Activated CD8-positive, alpha-beta memory T cell treated with anti-CD3 and anti-CD28 coated beads for 36 hours (primary cell): ENCODE measurements around the gene WIZ. TPM values are rescaled to one million over a fixed set of nuclear protein-coding genes. Genes with fewer than 3 reads are reported as not detected.
"Not testable (repeated sequence)": the region's sequence is repeated elsewhere in the genome, so short reads cannot be mapped to it uniquely, and the experiment has no call there.

ENCODE experiments used
- CTCF ChIA-PET: fragments of 350-600 bp; sonication (Branson Sonifier 250); formaldehyde crosslinking; loops from one replicate; lab custom pipeline; 2021; ENCODE audit warnings: antibody characterized with exemption; lab: Charles Lee
- POLR2A ChIA-PET: fragments of 350-600 bp; sonication (Branson Sonifier 250); formaldehyde crosslinking; loops from one replicate; lab custom pipeline; 2021; ENCODE audit warnings: antibody characterized with exemption; lab: Charles Lee
- total RNA-seq, 2 experiments: library from RNA; stranded (reverse); gene quantifications; one replicate each; pipeline ENCODE4 v1.2.3, GENCODE V29; 2021

WIZ gene, protein sequence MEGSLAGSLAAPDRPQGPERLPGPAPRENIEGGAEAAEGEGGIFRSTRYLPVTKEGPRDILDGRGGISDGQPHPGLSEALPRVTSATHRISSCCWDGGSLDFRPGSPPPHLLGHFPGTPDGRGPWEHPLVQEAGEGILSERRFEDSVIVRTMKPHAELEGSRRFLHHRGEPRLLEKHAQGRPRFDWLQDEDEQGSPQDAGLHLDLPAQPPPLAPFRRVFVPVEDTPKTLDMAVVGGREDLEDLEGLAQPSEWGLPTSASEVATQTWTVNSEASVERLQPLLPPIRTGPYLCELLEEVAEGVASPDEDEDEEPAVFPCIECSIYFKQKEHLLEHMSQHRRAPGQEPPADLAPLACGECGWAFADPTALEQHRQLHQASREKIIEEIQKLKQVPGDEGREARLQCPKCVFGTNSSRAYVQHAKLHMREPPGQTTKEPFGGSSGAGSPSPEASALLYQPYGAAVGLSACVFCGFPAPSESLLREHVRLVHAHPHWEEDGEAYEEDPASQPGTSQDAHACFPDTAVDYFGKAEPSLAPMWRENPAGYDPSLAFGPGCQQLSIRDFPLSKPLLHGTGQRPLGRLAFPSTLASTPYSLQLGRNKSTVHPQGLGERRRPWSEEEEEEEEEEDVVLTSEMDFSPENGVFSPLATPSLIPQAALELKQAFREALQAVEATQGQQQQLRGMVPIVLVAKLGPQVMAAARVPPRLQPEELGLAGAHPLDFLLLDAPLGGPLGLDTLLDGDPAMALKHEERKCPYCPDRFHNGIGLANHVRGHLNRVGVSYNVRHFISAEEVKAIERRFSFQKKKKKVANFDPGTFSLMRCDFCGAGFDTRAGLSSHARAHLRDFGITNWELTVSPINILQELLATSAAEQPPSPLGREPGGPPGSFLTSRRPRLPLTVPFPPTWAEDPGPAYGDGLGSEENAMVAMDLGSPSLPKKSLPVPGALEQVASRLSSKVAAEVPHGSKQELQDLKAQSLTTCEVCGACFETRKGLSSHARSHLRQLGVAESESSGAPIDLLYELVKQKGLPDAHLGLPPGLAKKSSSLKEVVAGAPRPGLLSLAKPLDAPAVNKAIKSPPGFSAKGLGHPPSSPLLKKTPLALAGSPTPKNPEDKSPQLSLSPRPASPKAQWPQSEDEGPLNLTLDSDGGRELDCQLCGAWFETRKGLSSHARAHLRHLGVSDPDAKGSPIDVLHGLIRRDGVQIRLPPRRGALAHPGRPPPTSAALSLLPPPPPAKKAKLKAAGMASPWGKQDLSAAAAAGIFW (N-terminal part only)
- total RNA-seq, result 10 to 100 TPM; 27.8 to 28.3 TPM

DNA sequence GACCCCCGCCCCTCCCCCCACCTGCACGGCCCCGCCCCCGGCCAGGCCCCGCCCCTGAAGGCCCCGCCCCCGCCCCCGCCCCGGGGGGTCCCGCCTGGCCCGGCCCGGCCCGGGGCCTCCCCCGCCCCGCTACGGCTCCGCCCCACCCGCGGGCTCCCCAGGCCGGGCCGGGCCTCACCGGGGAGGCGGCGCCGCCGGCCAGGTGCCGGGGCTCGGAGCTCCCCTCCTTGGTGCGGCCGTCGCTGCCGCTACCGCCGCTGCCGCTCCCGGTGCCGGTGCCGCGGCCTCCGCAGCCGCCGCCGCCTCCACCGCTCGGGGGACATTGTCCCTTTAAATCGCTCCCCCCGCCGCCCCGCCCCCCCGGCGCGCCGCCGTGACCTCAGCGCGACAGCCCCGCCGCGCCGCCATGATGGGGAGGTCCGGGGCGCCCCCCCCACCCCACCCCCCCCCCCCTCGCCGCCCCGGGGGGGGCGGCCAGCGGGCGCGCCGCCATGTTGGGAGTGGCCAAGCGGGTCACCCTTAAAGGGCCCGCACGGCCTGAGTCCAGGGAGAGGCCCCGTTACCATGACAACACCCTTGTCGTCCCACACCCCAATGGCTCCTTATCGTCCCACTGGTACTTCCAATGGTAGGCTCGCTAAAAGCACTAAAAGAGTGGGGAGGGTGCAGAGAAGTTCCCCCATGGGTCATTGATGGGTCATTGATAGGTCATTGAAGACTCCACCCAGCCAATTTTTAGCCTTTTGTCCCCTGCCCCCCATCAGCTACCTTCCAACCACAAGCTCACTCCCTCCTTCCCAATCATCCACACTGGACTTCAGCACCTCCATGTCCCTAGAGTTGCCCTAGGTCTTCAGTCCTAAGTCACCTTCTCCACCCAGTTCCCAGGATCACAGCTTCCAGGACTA lies at the start of gene WIZ:
Gene WIZ, minus strand, starts transcription at position 337 of the 908 bp plus-strand sequence. CDS start 1,649 bp downstream, outside the sequence.
- ChIA-PET POLR2A (interaction anchor here (1.2 to 1.9 kb wide), 2 partner anchors 14 to 101 kb away, joined by 4 to 6 read pairs; no protein-coding TSS in a partner anchor), CTCF (interaction anchor here (0.6 kb wide), 1 partner anchor 10 kb away, joined by 3 read pairs; no protein-coding TSS in a partner anchor)

DNA sequence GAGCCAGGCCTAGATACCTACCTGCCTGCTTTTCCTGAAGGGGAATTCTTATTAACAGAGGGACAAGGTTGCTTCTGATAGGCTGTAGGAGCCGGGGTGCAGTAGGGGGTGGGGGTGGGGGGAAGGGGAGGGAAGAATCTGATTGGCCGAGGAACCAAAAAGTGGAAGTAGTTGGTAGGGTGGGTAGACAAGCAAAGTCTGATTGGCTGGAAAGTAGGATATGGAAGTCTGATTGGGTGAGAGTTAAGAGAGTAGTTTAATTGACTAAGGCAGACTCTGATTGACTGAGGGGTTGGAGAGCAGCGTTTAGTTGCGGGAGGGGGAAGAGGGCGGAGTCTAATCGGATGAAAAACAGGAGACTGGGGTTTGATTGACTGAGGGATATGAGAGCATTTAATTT lies 49.2 kb upstream of the WIZ start:
- POLR2A ChIA-PET, result no interaction called here
- CTCF ChIA-PET, result no interaction called here

- ChIA-PET POLR2A (no interaction called here), CTCF (no interaction called here)
Measured at GRCh38 chr19:15498156-15498858, 48.6 kb upstream of the WIZ start.

DNA sequence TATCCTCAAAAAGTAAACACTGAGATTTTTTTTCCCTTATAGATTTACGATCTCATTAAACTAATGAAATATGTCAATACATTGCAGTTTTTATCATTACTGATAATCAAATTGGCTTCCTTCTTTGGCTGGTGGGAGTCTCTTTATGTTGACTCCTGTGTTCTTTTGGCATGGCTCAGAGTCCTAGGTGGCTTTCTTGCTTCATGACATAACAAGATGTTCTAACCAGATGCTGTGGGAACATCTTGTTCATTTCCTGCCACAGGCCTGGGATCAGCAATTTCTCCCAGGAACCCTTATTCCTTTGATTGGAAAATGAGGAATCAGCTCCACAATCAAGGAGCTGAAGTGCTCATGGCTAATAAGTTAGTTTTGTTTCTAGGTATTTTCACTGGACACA lies 45.4 kb upstream of the WIZ start:
- CTCF ChIA-PET, result no interaction called here
- POLR2A ChIA-PET, result no interaction called here

DNA sequence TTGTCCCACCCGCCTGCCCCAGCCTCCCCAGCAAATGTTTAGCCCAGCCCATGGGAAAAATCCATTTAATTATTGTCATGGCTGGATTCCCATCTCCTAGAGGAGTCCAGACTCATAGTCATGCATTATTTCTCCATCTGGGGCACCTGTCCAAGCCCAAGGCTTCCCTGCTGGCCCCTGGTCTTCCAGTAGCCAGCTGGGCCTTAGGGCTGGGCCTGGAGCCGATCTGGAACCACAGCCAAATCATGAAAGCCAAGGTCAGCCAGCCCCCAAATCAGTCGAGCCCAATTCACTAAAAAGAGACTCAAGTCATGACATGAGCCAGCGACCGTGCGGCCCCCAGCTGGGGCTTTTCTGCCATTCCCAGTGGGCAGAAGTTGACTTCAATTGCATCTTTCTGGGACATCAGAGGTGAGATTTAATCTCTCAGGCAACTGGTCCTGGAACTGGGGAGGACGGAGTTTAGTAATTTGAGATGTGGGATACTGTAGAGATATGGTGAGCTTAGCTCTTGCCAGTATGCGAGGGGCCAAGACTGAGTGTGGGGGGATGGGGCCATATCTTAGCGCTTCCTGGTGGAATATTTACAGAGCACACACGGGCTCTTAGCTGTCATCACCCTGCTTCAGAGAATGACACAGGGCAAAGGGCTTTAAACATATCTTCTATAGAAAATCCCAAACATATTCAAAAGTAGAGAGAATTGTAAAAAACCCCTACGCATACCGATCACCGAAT lies 38.9 kb upstream of the WIZ start:
- CTCF ChIA-PET, result no interaction called here
- POLR2A ChIA-PET, result no interaction called here

- CTCF ChIA-PET, result interaction anchor here (0.7 kb wide), 1 partner anchor 69 kb away, joined by 3 read pairs; no protein-coding TSS in a partner anchor
- POLR2A ChIA-PET, result no interaction called here
Measured at GRCh38 chr19:15487038-15487437, 37.3 kb upstream of the WIZ start.

GRCh38 chr19:15485768-15486167 lies 36.0 kb upstream of the WIZ start:
- ChIA-PET POLR2A (interaction anchor here (0.7 kb wide), 1 partner anchor 667 kb away, joined by 5 read pairs; no protein-coding TSS in a partner anchor), CTCF (interaction anchor here (0.6 kb wide), 1 partner anchor 502 kb away, joined by 3 read pairs; no protein-coding TSS in a partner anchor)

DNA sequence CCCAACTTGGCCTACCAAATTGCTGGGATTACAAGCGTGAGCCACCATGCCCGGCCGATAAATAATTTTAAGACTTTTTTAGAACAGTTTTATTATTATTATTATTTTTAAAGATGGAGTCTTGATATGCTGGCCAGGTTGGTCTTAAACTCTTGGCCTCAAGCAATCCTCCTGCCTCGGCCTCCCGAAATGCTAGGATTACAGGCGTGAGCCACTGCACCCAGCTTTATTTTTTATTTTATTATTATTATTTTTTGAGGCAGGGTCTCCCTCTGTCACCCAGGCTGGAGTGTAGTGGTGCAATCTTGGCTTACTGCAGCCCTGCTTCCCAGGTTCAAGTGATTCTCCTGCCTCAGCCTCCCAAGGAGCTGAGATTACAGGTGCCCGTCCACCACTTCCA lies 31.2 kb upstream of the WIZ start:
- CTCF ChIA-PET, result interaction anchor here (0.6 to 1.1 kb wide), 2 partner anchors 22 to 75 kb away, joined by 3 to 4 read pairs; no protein-coding TSS in a partner anchor
- POLR2A ChIA-PET, result not testable (repeated sequence)

- POLR2A ChIA-PET, result no interaction called here
Measured at GRCh38 chr19:15479391-15480345, 29.9 kb upstream of the WIZ start, which contains the start of gene PGLYRP2. Gene PGLYRP2, minus strand, starts transcription at chr19:15479501. Its CDS starts 130 bp downstream, at chr19:15479371.

GRCh38 chr19:15476325-15476724 lies 26.6 kb upstream of the WIZ start:
- ChIA-PET POLR2A (no interaction called here), CTCF (no interaction called here)

More at GRCh38 chr19:15479391-15480345, 29.9 kb upstream of the WIZ start, which contains the start of gene PGLYRP2:
- CTCF ChIA-PET, result interaction anchor here (1.1 kb wide), 1 partner anchor 76 kb away, joined by 4 read pairs; no protein-coding TSS in a partner anchor

DNA sequence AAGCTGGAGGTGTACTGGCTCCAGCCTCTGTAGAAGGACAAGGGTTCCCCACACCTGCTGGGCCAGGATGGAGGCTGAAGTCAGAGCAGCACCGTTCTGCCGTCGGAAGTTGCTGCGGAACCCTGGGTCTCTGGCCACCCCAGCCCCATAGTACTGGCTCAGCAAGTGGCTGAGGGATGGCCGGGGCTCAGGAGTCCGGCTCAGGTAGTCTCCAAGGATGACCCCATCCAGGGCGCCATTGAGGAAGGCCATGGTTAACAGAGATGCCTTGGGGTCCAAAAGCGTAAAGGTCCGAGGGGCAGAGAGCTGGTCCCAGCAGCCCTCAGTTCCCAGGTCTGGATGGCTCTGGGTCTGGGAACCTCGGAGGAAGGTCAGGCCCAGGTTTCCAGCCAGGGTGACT lies 25.9 kb upstream of the WIZ start:
- ChIA-PET CTCF (no interaction called here), POLR2A (no interaction called here)

DNA sequence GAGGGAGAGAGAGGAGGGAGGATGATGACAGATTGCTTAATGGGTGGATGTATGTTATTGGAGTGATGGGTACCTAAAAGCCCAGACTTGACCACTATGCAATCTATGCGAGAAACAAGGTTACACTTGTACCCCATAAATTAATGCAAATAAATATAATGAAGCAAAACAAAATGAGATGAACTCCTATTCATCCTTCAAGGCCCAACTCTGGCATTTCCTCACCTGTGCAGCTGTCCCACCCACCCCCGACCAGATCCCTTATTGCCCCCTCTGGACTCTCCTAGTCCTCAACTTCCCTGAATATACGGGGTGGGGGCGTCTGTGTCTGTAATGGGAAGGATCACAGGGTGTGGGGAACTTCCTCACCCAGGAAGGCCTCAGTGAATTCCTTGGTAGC lies 25.4 kb upstream of the WIZ start:
- ChIA-PET POLR2A (no interaction called here), CTCF (no interaction called here)

- POLR2A ChIA-PET, result not testable (repeated sequence)
- CTCF ChIA-PET, result interaction anchor here (1.0 kb wide), 1 partner anchor 82 kb away, joined by 3 read pairs; no protein-coding TSS in a partner anchor
Measured at GRCh38 chr19:15473821-15474220, 24.1 kb upstream of the WIZ start.

DNA sequence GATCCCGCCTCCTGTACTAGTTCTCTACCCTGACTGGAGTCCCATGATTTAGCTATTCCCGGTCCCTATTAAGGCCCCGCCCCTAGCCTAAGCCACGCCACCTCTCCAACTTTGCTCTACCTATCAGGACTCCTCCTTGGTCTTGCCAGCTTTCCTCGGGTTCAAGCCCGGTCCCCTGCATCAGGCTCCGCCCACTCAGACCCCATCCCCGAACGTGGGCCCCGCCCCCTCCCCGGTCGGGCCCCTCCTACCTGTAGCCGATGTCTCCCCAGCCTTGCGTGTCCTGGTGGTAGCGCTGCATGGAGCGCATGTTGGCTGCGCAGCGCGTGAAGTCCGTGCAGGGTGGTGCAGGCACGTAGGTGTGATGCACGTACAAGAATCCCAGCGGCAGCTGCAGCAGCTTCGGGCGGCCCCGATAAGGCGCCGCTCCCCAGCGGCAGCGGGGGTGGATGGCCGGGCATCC lies 21.9 kb upstream of the WIZ start:
- ChIA-PET CTCF (no interaction called here), POLR2A (no interaction called here)
